NCI-H2227 treated with DMSO at 0.1 percent for 48 hours (cell line): Measurements from ENCODE around the gene TCOF1.

Experiments
- DNase-seq: peaks from one replicate; lab custom pipeline; 2025; lab: John Stamatoyannopoulos, UW

The TCOF1 gene, protein sequence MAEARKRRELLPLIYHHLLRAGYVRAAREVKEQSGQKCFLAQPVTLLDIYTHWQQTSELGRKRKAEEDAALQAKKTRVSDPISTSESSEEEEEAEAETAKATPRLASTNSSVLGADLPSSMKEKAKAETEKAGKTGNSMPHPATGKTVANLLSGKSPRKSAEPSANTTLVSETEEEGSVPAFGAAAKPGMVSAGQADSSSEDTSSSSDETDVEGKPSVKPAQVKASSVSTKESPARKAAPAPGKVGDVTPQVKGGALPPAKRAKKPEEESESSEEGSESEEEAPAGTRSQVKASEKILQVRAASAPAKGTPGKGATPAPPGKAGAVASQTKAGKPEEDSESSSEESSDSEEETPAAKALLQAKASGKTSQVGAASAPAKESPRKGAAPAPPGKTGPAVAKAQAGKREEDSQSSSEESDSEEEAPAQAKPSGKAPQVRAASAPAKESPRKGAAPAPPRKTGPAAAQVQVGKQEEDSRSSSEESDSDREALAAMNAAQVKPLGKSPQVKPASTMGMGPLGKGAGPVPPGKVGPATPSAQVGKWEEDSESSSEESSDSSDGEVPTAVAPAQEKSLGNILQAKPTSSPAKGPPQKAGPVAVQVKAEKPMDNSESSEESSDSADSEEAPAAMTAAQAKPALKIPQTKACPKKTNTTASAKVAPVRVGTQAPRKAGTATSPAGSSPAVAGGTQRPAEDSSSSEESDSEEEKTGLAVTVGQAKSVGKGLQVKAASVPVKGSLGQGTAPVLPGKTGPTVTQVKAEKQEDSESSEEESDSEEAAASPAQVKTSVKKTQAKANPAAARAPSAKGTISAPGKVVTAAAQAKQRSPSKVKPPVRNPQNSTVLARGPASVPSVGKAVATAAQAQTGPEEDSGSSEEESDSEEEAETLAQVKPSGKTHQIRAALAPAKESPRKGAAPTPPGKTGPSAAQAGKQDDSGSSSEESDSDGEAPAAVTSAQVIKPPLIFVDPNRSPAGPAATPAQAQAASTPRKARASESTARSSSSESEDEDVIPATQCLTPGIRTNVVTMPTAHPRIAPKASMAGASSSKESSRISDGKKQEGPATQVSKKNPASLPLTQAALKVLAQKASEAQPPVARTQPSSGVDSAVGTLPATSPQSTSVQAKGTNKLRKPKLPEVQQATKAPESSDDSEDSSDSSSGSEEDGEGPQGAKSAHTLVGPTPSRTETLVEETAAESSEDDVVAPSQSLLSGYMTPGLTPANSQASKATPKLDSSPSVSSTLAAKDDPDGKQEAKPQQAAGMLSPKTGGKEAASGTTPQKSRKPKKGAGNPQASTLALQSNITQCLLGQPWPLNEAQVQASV (N-terminal part only)

GRCh38 chr5:150357326-150358260, at the start of gene TCOF1:
TSS of gene TCOF1 (plus strand) at chr5:150357697. CDS start at chr5:150357747, 50 bp downstream.
- DNase-seq: peak; percentile 83

DNA sequence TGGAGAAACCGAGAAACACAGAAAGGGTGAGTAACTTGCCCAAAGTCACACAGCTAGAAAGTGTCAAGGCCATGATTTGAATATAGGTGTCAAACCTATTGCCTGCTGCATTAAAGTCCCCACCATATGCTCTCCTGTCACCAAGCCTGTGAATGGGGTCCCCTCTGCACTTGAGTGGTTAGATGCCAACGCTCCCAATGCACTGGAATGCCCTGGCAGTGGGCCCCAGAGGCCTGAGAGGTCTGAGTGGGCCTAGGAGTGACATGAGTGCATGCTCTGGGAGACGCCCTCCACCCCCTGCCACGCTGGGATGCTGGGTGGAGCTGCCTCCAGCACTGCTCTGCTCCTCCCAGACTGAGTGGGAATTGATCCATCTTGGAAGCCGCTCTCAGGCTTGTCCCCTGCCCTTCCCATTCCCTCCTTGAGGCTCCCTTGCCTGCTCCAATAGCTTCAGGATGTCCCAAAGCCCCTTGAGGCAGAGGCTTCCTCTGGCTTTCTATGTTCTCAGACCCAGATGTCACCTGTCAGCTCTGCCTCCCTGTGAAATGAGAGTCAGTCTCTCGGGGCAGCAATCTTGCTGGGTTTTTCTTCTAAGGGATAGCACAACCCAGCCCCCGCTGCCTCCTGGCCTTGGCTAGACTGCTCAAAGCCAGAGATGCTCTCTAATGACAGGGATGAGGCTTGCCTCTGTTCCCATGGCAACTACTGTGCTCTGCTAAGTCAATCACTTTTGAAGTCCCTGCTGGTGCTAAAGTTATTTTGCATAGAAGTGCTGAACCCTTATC, 48.2 kb upstream of the TCOF1 start:
- peak; percentile 53 for DNase-seq

DNA sequence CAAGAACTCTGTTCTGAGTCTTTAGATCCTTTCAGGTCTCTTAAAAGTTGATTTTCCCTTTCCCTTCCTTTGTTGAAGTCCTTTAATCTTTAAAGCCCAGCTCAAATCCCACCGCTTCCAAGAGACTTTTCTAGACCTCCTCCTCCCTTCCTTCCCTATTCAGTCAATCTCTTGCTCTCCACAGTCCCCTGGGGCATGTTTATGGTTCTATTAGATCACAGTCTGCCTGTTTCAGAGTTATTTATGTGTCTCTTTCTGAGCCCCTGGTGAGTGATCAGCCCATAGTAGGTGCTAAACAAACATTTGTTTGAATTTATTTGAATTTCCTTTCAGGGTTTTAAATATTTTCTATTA, 47.6 kb upstream of the TCOF1 start:
- DNase-seq: no peak

GRCh38 chr5:150310246-150310645, 47.3 kb upstream of the TCOF1 start:
- DNase-seq: no peak

DNA sequence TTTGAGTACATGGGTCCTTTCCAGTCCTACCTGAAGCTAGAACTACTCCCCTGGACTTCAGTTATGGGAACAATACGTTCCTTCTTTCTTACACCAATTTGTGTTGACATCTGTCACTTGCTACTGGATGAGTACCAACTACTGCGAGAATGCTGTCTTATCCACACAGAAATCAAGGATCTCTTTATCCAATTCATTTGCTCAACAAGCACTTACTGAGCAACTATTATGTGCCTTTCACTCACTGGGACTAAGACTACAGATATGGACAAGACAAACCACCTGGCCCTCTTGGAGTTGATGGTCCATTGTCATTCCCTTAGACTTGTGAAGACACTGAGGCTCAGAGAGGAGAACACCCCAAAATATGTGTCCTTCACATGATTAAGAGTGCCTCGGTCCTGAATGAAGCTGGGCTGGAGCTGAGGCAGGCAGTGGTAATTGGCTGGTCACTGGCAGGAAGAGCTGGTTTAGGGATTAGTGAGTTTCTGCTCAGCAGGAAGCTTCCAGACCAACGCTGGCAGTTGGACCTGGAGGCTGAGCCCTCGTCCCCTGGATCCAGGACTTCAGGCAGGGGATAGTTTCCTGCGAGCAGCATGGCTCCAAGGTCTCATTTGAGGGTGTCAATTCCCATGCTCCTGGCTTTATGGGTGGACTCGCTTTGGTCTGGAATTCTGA, 46.3 kb upstream of the TCOF1 start:
- no peak for DNase-seq

DNA sequence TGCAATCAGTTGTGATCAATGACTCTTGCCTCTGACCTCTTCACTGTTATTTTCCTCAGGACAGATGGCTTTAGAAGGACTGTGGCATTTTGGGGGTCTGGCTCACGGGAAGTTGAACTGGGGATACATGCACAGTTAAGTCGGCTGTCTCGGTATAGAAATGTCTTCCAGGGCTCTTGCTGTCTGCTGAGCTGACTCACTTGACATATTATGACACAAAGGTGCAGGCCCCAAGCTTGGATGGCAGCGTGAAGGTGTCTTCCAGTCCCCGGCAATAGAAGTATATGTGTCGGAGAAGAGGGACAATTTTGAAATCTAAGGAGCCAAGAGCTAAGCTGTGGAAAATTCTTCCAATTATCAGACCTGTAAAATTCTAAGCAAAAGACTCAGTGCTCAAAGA, 45.0 kb upstream of the TCOF1 start:
- no peak for DNase-seq

DNA sequence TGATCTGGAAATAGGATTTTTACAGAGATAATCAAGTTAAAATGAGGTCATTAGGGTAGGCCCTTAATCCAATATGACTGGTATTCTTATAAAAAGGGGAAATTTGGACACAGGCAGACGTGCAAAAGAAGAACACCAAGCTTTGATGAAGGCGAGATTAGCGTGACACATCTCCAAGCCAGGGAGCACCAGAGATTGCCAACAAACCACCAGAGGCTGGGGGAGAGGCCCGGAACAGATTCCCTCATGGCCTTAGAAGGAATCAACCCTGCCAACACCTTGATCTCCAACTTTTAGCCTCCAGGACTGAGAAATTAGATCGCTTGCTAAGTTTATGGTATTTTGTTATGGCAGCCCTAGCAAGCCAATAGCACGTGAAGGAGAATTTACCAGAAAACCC, 44.0 kb upstream of the TCOF1 start:
- no peak for DNase-seq

DNA sequence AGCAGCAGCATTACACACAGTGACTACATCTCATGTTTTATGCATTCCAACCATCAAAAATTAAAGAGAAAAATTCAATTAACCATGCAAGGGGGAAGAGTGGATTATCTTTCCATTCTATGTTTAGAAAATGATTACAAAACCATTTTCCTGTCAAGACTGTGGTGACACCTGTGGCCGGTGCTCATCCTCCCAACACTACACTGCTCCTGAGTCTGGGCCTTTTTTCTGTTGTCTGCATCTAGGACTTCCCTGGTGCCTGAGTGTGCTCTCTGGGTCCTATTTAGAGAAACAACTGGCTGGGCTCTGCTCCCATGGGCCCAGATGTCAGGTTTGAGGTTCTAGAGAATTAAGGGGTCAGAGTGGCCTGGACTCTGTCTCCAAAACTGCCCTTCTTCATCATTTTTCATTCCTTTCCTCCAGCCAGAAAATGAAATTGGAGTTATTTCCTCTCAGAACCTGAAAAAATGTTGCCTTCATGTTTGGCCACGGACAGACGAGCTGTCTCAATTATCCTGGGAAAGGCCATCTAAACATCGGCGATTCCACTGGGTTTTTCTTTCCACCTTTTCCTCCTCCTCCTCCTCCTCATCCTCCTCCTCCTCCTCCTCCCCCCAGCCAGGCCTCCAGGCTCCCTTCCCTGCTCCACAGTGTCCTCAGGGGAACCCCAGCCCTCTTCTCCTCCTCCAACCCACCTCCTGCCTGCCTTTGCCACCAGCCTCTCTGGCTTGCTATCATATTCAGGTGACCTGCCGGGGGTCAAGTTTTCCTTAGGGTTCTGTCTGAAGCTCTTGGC, 43.4 kb upstream of the TCOF1 start:
- no peak for DNase-seq

DNA sequence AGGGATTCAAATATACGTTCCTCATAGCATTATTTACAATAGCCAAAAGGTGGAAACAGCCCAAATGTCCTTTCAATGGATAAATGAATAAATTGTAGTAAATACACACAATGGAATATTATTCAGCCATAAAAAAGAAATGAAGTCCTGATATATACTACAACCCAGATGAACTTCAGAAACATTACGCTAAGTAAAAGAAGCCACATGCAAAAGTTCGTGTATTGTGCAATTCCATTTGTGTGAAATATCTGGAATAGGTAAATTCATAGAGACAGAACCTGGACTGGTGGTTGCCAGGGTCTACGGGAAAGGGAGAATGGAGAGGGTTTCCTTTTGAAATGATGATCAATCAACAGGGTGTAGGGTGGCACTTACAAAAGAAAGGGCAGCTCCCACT, 42.3 kb upstream of the TCOF1 start:
- no peak for DNase-seq

DNA sequence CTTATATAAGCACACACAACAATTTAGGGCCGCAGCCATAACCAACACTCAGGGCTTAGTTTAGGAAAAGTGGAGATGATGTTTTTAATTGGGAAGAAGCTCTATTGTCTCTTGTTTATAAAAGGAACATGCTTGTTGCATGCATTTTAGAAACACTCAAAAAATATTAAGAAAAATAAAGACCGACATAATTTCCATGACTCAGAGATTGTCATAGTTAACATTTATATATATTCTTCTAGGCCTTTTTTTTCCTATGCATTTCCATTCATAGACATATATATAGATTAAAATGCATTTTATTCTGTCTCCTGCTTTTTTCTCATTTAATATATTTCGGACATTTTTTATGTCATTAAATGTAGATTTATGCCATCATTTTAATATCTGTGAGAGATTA, 41.2 kb upstream of the TCOF1 start:
- DNase-seq: no peak

- DNase-seq: no peak
Measured at GRCh38 chr5:150317048-150318003, 40.2 kb upstream of the TCOF1 start.

DNA sequence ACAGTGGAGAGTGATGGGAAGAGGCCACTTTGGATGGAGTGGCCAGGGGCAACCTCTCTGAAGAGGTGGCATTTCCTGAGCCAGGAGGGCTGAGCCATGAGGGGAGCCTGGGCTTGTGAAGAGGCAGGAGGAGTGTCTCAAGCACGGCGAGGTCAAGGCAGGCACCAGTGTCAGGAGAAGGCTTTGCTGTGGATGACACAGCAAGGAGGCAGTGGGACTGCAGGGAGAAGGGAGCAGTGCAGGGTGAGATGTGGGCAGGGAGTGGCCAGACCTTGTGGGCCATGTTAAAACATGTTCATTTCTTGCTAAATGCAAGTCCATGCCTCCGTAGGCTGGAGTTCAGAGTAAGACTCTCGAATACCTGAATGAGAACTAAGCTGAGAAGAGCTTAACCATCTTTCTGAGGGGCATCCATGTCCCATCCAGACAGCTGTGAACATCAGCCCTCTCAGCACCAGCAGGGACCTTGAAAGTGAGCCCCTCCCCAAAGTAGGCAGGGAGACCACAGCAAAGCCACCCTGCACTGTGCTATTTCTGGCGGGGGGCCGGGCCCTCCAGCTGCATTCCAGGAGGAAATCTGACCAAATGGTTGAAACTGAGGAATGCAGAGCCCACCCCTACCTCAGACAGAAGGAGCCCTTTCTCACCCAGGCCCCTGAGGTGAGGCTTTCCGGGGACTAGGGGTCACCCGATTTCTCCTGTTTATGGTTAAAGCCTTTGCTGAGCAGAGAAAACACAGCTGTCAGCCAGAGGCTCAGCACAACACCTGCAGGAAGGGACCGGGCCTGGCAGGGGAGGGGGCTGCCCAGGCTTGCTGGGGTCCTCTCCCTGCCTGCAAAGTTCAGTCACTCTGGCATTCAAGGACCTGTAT, 38.6 kb upstream of the TCOF1 start:
- DNase-seq: no peak

GRCh38 chr5:150319484-150319790, 38.1 kb upstream of the TCOF1 start:
- DNase-seq: no peak

- DNase-seq: peak; percentile 13
Measured at GRCh38 chr5:150320044-150320613, 37.4 kb upstream of the TCOF1 start.

GRCh38 chr5:150321211-150321610, 36.3 kb upstream of the TCOF1 start:
- DNase-seq: no peak

GRCh38 chr5:150321784-150322183, 35.7 kb upstream of the TCOF1 start:
- DNase-seq: no peak

DNA sequence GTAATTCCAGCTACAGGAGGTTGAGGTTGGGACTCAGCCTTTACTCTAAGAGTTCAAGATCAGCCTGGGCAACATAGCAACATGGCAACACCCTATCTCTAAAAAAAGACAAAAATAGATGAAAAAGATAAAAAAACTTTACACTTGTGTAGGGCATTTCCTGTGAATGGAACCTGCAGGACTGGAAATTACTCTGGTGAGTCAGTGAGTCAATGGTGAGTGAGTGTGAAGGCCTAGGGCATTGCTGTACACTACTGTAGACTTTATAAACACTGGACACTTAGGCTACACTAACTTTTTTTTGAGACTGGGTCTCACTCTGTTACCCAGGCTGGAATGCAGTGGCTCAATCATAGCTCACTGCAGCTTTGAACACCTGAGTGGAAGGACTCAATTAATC, 35.3 kb upstream of the TCOF1 start:
- no peak for DNase-seq
